ENCODE results near the gene ARL5B.

The ARL5B gene

GRCh38 chr10:18647945-18648344 lies 11.3 kb upstream of the ARL5B start:
- in situ Hi-C loops (cut with HindIII; ENCODE audit: low sequenced_read_pairs): no loop called here
- DNase-seq (ENCODE audit: low read depth): no peak
- TF ChIP-seq CTCF (IDR thresholded peaks at IDR 0.05; ENCODE audit: low read depth, low read length, missing control alignments): no peak
- no peak overlapping the region for H3K4me3 ChIP-seq (ENCODE audit: low read depth, low read length)

GRCh38 chr10:18649364-18649959 lies 9.8 kb upstream of the ARL5B start:
- no peak for DNase-seq (ENCODE audit: low read depth)
- TF ChIP-seq CTCF (IDR thresholded peaks at IDR 0.05; ENCODE audit: low read depth, low read length, missing control alignments): no peak
- in situ Hi-C loops (cut with HindIII; ENCODE audit: low sequenced_read_pairs): no loop called here
- H3K4me3 ChIP-seq (ENCODE audit: low read depth, low read length): no peak overlapping the region

GRCh38 chr10:18650404-18650997 lies 8.7 kb upstream of the ARL5B start:
- TF ChIP-seq CTCF (IDR thresholded peaks at IDR 0.05; ENCODE audit: low read depth, low read length, missing control alignments): no peak
- in situ Hi-C loops (cut with HindIII; ENCODE audit: low sequenced_read_pairs): no loop called here
- DNase-seq (ENCODE audit: low read depth): no peak
- H3K4me3 ChIP-seq (ENCODE audit: low read depth, low read length): peak overlapping the region; percentile 81

GRCh38 chr10:18651324-18652007 lies 7.8 kb upstream of the ARL5B start, which contains the start of gene NSUN6:
TSS of gene NSUN6 (minus strand) at chr10:18651587. CDS start at chr10:18651203, 384 bp downstream.
- peak; percentile 13 for TF ChIP-seq CTCF (IDR thresholded peaks at IDR 0.05; ENCODE audit: low read depth, low read length, missing control alignments)
- H3K4me3 ChIP-seq (ENCODE audit: low read depth, low read length): peak within 1 kb of the TSS; percentile 81
- in situ Hi-C loops (cut with HindIII; ENCODE audit: low sequenced_read_pairs): no loop called here
- peak; percentile 71 for DNase-seq (ENCODE audit: low read depth)

- TF ChIP-seq CTCF (IDR thresholded peaks at IDR 0.05; ENCODE audit: low read depth, low read length, missing control alignments): no peak
- in situ Hi-C loops (cut with HindIII; ENCODE audit: low sequenced_read_pairs): no loop called here
- DNase-seq (ENCODE audit: low read depth): no peak
- no peak overlapping the region for H3K4me3 ChIP-seq (ENCODE audit: low read depth, low read length)
These were observed 6.1 kb upstream of the ARL5B start for GRCh38 chr10:18653112-18653511.

GRCh38 chr10:18656724-18657123 lies 2.5 kb upstream of the ARL5B start:
- in situ Hi-C loops (cut with HindIII; ENCODE audit: low sequenced_read_pairs): no loop called here
- no peak overlapping the region for H3K4me3 ChIP-seq (ENCODE audit: low read depth, low read length)
- no peak for DNase-seq (ENCODE audit: low read depth)
- TF ChIP-seq CTCF (IDR thresholded peaks at IDR 0.05; ENCODE audit: low read depth, low read length, missing control alignments): no peak

All from astrocyte of the cerebellum (primary cell).